Measurements from ENCODE around the gene SNAP47.

DNA sequence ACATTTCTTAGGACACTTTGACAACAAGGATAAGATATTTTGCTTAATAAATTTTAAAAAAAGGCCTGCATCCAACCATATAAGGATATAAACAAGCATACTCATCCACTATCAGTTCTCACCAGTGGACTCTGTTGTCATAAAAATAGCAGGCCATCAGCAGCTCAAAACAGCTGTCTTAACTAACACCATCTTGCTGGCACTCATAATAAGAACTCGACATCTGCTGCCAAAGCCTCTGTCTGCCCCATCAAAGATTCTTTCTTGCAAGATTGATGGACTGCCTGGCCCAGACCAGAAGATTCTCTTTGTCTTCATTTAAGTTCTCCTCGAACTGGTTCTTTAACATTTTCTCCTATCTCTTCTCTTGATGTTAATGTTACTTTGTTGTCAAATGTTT, 10.2 kb upstream of the SNAP47 start:
- TF ChIP-seq EZH2 (IDR thresholded peaks at IDR 0.05) (no peak), EZH2phosphoT487 (IDR thresholded peaks at IDR 0.05) (no peak)
- TF ChIP-seq, protein P1, sequence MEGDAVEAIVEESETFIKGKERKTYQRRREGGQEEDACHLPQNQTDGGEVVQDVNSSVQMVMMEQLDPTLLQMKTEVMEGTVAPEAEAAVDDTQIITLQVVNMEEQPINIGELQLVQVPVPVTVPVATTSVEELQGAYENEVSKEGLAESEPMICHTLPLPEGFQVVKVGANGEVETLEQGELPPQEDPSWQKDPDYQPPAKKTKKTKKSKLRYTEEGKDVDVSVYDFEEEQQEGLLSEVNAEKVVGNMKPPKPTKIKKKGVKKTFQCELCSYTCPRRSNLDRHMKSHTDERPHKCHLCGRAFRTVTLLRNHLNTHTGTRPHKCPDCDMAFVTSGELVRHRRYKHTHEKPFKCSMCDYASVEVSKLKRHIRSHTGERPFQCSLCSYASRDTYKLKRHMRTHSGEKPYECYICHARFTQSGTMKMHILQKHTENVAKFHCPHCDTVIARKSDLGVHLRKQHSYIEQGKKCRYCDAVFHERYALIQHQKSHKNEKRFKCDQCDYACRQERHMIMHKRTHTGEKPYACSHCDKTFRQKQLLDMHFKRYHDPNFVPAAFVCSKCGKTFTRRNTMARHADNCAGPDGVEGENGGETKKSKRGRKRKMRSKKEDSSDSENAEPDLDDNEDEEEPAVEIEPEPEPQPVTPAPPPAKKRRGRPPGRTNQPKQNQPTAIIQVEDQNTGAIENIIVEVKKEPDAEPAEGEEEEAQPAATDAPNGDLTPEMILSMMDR (IDR thresholded peaks at IDR 0.05): no peak
